GF-D8 (cell line): ENCODE results near the gene THSD4.
"Not testable (repeated sequence)": the region's sequence is repeated elsewhere in the genome, so short reads cannot be mapped to it uniquely, and the experiment has no call there.

ENCODE experiments used
- DNase-seq: peaks from one replicate; lab custom pipeline; 2025; lab: John Stamatoyannopoulos, UW

THSD4 gene

DNA sequence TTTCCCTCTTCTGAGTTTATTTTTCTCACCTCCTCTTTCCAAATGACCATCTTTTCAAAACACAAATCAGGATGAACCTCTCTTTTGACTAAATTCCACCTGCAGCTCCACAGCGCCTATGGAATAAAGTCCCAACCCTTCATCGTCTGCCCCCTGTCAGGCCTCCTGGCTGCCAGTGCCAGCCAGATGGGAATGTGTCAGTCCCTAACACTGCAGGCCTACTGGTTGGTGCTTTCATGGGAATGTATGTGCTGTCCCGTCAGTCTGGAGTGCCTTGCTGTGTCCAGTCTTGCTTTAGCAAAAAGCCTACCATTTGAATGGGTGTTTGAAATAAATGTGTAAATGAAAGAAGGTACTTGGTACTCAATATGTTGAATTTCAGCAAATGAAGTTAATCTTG is 310.1 kb downstream of the THSD4 start:
- DNase-seq: no peak

DNA sequence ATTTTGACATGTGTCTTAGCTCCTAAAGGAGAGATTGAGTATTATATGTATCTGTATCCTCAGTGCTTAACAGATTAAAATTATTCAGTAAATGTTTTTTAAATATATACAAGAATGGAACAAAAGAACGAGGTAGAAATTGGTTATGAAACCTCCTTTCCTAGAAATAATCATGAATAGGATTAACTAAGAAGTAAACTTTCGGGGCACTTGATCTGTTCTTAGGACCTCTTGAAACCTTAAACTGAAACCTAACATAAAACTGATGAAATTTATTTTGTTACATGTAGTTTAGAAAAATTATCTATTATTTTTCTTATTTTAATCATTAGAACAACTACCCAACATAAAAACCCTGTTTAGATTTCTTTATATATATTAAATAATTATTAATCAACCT is 311.5 kb downstream of the THSD4 start:
- no peak for DNase-seq

DNA sequence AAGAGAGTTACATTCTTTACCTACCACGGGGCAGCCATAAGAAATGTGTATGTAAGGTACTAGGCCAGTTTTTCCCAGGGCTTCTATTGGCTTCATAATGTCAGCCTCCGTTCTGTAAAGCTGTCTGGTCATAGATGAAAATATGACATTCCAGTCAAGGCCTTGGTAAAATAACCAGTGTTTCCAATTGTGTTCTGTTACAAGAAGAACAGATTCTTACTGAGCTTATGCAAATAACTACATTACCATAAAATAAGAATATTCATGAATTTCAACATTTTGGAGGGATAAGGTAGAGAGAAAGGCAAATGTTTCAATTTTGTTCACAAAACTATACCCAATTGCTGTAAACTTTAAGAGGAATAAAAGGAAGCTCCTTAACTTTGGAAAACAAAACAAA is 315.5 kb downstream of the THSD4 start:
- DNase-seq: no peak

DNA sequence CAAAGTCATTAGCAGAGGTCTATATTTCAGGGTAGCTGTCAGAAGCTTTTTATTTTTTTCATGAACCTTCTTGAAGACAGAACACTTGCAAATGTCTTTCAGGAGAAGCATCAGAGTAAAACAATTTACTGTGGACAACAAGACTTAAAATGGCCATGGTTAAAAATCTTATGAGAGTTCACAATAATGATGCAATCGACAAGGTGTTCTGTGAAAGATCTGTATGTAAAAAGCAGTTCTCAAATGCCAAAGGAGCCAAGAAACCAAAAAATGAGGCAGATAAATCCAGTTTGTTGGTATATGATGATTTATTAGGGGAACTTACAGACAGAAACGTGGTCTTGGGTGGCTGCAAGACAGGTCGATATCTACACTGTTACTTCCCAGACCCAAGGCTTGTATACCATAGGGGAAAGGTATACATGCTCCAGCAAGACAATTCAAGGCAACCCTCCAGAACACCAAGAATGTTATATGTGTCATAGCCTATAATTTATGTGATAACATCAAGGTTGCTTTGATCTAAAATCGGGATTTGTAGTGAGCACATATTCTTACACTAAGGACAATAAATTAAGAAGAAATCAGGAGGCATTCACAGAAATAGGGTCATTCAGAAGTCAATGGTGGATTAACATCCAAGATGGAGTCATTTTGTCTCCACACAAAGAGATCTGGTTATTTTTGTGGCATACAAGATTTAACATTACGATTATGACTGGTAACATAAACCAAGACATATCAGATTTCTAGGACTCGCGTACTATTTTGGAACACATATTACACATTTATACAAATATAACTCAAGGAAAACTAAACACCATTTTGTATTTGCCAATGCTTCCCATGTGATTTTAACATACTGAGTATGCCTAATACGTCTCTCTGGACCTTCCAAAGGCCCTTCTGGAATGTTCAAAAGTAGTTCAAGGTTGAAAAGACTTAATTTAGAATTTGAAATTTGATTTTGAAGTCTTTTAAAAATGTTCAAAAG is 316.4 kb downstream of the THSD4 start:
- no peak for DNase-seq

DNA sequence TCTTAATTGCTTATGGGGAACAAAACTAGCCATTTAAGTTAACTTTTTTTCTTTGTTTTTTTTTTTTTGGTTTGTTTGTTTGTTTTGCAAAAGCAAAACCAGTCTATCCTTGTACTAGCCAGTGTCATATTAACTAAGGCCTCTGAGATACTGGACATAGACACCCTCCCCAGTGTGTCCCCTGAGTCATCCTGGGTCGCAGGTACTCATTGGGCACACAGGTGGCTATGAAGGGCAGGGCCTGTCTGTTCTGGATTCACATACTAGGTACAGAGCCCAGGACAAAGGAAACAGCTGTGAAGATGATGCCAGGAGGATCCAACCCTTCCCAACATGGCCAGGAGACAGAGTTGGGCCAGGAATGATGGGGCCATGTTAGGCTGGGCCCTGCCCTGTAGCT is 318.1 kb downstream of the THSD4 start:
- DNase-seq: no peak

DNA sequence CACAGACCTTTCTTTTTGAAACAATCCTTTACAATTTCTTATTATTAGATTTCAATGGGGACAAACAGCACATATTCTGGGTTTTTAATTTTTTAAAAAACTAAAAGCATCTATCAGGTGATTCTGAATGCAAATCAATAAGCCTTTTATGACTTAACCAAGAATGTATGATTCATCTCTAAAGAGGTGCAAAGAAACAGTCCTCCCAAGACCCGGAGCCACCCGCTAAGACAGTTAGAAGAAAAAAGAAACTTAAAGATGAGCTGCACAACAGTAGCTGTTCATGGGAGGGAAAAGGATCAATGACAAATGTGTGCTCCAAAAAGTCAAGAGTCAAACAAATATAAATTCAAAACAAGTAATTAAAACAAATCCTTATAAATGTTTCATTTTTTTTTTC is 319.5 kb downstream of the THSD4 start:
- no peak for DNase-seq

DNA sequence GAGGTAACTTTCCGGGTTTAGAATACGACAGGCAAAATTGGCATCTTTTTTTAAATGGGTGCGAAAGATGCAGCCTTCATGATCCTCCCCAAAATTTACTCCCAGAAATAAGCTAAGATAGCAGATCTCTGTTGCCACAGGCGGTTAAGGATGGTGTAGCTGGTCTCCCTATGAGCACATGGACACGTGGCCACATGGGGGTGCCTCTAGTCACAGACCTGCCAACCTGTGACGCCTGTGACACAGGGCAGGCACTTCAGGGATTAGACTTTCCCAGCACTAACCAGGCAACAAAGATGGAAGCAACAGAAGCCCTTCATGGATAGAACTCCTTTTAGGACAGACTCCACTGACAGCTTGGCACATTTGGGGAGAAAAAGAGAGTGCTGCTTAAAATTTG is 320.3 kb downstream of the THSD4 start:
- DNase-seq: no peak

DNA sequence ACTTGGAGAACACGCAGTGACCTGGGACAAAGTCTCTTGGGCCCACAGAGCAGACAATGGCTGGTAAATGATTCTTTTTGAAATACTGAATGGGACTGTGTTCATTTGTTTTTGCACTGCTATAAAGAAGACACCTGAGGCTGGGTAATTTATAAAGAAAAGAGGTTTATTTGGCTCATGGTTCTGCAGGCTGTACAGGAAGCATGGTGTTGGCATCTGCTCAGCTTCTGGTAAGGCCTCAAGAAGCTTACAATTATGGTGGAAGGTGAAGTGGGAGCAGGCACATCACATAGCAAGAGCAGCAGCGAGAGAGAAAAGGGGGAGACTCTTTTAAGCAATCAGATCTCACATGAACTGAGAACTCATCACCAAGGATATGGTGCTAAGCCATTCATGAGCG is 321.6 kb downstream of the THSD4 start:
- no peak for DNase-seq

DNA sequence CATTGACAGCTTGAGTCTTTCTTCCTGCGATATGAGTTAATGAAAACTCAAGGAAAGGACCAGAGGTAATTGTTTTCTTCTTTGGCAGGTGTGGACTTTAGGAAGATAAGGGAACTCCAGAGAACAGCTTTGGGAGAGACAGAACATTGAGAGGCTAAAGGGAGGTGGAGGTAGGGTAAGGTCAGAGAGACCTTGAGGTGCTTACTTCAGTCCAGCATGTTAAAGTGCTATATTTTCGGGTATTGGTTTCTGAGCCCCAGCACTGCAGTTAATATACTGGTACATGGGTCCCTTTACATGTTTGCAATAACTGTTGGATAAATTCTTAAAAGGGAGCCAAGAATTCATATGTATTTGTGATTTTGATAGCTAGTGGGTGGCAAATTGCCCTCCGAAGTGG is 322.1 kb downstream of the THSD4 start:
- no peak for DNase-seq

DNA sequence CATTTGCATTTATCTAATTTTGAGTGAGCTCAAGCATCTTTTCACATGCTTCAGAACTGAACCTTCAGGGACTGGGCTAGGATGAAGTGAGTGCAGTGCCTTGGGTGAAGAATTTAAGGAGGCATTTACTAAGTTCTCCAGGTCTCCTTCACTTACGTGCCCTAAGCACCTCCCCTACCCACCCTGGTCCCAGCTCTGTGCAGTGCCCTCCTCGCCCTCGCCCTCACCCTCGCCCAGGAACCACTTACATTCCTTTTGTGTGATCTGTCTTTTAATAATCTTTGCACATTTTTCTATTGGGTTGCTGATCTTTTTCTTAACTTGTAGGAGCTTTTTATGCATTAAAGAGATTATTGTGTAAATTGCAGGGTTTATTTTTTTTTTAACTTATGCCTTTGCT is 322.6 kb downstream of the THSD4 start:
- DNase-seq: no peak

DNA sequence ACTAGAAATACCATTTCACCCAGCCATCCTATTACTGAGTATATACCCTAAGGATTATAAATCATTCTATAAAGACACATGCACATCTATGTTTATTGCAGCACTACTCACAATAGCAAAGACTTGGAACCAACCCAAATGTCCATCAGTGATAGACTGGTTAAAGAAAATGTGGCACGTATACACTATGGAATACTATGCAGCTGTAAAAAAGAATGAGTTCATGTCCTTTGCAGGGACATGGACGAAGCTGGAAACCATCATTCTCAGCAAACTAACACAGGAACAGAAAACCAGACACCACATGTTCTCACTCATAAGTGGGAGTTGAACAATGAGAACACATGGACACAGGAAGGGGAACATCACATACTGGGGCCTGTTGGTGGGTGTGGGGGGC is 324.2 kb downstream of the THSD4 start:
- not testable (repeated sequence) for DNase-seq

DNA sequence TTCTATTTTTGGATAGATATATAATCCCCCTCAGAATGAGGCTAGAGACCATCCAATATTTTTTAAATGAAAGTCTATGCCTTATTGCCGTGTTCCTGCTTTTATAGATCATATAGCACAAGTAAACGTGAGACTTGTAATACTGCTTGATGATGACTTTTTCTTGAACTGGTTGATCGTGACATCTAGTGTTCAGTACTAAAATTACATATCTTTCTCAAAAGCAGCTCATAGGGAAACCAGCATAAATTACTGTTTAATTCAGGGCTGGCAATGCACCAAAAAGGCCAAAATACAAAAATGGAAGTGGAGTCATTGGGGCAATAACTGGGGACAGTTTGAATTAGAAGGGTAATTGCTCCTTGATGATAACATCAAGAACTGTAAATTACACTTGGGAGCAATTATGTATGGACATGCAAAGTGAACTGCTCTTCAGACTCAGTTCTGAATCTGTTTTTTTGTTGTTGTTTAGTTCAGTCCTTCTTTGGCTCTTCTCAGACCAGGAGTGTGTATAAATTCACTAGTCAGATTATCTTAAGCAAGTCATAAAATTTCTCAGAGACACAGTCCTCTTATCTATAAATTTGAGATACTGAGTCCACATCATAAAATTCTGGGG is 325.3 kb downstream of the THSD4 start:
- no peak for DNase-seq

DNA sequence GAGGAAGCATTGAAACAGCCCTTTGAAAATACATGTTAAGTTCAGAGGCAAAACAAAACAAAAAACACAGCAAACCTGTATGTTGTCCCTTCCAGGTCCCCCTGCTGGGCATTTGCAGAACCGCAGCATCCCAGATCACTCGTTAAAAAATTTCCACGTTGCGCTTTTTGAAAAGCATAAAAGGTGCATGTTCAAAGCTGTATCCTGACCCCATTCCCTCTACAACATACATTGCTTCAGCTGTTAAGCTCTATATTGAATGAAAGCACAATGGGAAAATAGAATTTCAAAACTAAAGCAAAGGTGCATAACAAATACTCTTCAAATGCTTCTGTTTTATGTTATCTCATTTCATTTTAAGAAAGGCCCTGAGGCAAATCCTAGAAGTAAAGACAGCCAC is 328.3 kb downstream of the THSD4 start:
- DNase-seq: no peak

DNA sequence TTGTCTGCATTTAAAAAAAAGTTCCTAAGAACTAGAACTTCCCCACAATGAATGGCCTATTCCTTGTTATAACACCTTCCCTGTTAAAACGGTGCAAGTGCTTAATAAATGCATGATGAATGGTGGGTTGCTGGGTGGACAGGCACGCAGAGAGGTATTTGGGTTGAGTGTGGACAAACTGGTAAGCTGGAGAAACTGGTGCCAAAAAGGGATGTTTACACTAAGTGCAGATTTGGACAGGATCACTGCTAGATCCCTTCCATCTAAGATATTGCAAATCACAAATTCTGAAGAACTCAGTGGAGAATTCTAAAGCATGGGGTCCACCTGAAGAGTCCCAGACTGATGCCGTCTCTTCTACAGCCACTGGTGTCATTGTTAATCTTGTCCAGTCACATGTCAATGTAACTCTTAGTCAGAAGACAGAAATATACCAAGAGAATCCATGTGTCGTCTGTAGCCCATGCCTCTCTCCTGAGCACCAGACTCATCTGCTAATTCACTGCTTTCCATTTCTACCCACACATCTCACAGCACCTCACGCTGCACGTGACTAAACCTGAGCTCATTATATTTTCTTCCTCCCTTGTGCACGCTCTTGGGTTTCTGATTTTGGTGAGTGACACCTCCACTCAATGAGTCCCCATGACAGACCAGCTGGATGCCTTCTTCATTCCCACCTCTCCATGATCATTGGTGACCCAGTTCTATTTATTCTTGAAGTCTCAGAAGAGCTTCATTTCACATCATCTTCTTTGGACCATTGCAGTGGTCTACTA is 328.9 kb downstream of the THSD4 start:
- no peak for DNase-seq

DNA sequence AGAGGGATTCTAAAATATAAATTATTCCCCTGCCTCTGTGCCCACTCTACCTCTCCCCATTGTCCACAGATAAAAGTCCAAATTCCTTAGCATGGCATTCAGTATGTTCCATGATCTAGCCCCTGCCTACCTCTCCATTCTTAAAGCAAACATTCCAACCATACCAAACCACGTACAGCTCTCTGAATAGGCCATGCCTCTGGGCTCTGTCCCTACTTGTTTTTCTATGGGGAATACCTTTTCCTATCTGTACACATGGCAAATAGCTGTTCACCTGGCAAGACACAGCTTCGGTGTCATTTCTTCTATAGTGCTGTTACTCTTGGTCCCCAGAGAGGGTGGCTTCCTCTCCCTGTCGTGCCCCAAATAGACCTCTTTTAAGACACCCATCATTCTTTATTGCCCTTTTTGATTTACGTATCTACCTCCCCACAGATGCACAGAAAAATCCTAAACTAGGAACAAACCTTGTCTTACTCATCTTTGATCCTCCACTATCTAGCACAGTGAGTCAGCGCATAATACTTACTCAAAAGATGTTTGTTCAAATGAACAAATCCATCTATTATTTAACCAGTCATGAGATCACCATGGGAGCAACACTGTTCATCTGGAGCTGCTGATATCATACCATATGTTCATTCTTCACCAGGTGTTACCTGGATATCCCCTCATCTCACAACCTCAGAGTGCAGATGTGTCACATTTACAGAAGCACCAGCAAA is 329.8 kb downstream of the THSD4 start:
- DNase-seq: no peak

DNA sequence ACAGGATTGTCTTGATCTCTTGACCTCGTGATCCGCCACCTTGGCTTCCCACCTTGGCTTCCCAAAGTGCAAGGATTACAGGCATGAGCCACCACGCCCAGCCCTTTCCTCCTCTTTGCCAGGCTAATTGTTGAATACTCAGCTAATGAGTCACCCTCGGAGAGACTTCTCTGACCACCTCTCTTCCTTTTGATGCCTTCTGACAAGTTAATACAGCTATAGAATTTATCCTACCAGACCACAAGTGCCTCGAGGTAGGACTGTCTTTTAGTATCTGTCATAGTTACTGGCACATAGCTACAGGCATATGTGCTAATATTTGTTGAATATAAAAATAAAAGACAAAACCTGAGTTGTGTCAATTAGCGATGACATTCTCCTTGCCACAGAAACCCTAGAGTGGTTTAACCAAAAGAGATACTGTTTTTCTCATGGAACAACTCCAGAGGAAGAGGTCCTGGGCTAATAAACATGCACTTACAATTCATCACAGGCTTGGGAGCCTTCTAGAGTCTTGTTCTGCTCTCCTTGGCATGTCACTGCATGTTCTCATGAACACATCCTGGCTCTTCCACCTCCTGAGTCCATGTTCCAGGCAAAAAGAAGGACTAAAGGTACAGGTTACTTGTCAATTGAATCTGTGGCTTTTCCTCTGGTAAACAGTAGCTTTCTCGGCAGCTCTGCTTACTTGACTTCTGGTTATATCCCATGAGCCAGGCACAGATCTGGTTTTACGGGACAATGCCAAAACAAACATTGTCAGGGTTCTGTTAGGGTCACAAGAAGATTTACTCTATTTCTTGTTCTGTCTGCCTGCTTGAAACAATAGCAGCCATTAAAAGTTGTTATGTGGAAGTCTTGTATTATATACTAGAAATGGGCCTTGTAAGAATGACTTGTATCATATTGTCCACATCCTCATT is 332.3 kb downstream of the THSD4 start:
- DNase-seq: no peak

DNA sequence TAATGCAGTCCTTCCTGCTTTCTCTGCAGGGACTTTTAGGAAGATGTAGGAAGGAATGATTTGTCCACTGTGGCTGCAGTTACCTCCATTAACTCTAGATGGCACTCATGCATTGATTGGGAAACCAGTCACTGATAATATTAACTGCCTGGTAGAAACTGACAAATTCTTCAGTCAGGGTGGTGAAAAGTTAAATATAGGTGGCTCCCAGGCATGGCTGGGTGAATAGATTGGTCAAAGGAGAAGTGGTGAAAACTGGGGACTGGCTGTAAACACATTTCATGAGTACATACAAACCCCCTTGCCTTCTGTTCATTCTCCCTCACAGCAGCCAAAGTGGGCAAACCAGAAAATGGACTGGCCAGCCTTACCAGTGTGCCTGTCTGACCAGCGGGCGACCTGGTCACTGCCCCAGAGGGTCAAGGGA is 333.4 kb downstream of the THSD4 start:
- no peak for DNase-seq

DNA sequence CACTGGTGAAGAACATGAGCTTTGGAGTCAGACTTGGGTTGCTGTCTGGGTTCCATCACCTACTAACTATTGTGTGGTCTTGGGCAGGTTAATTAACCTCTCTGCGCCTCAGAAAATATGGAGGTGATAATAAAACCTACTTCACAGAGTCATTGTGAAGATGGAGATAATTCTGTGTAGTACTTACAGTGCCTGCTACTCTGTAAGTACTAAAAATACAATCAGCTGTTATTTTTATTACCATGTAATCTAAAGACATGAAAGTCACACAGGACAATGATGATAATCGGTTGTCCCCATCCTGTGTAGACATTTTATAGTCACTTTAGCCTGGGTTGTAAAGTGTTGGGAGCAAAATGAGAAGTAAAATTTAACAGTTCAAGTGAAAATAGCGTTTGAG is 334.1 kb downstream of the THSD4 start:
- no peak for DNase-seq

DNA sequence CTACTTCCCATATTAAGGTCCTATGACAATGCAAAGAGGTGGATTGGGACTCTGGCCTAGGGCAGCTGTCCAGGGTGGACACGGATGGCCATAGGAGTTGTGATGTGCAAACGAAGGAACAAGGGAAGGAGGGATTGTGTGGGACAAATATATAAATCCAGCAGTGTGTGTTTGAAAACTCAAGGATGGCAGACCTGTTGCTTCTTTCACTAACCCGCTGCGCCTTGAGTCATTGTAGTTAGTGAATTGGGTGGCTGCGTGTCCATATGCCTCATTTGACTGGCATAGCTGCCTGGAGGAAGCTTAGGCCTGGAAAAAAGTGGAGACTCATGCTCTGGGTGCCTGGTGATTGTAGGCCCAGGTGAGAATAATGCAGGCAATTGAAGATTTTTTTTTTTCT is 334.7 kb downstream of the THSD4 start:
- DNase-seq: no peak

DNA sequence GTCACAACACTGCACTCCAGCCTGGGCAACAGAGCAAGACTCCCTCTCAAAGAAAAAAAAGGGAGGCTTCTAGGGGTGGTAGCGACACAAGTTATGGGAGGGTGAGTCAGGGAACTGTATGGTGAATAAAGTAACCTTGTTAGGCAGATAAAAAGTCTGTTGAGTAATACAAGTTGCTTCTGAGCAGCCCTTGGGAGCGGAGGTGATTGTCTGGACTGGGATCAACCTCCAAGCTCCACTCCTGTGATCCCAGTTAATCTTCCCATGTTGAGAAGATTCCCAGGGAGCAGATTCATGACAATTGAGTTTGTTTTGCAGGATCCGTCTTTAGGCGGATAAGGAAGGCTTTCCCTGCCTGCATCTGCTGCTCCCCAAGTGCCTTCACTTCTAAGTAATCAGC is 335.9 kb downstream of the THSD4 start:
- DNase-seq: no peak

DNA sequence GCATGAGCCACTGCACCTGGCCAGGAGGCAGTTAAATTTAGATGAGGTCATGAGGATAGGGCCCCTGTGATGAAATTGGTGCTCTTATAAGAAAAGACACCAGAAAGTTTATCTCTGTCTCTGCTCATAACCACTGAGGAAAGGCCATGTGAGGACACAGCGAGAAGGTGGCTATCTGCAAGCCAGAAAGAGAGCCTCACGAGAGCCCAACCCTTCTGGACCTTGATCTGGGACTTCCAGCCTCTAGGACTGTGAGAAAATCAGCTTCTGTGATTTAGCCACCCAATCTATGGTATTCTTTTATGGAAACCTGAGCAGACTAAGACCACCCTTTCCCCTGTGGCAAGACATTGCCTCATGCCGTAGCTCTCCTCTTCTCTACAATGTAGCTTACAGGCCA is 337.6 kb downstream of the THSD4 start:
- DNase-seq: no peak
